ENCODE data around the gene LRRTM2.
"Not testable (repeated sequence)": the region's sequence is repeated elsewhere in the genome, so short reads cannot be mapped to it uniquely, and the experiment has no call there.

LRRTM2 gene

GRCh38 chr5:138874771-138875551 lies at the start of gene LRRTM2:
LRRTM2 (minus strand) TSS chr5:138875335; CDS start chr5:138874911, 424 bp downstream.
- Histone ChIP-seq H3K4me1 (ENCODE audit: control insufficient read depth, insufficient read depth, low read length) (peaks cover 62% of the 10 kb centered on the region), H3K36me3 (ENCODE audit: control insufficient read depth, insufficient read depth, low read length) (no peaks in the 10 kb centered on the region), H3K4me3 (ENCODE audit: low read depth, low read length) (no peak within 1 kb of the TSS), H3K9ac (ENCODE audit: low read length) (no peak within 1 kb of the TSS), H3K9me3 (ENCODE audit: control insufficient read depth, insufficient read depth, low read depth, low read length) (no peaks in the 10 kb centered on the region; the same call in 1 of the 2 replicates), H3K27ac (ENCODE audit: low read depth, low read length) (no peak within 1 kb of the TSS), H3K27me3 (ENCODE audit: control insufficient read depth, insufficient read depth, low read length) (no peaks in the 10 kb centered on the region)

- H3K27me3 ChIP-seq (ENCODE audit: control insufficient read depth, insufficient read depth, low read length) = no peaks in the 10 kb centered on the region
- H3K27ac ChIP-seq (ENCODE audit: low read depth, low read length) = no peak overlapping the region
- H3K9me3 ChIP-seq (ENCODE audit: control insufficient read depth, insufficient read depth, low read depth, low read length) = no peaks in the 10 kb centered on the region
- no peak overlapping the region for H3K9ac ChIP-seq (ENCODE audit: low read length)
- no peak overlapping the region for H3K4me3 ChIP-seq (ENCODE audit: low read depth, low read length)
- H3K36me3 ChIP-seq (ENCODE audit: control insufficient read depth, insufficient read depth, low read length) = peaks cover 67% of the 10 kb centered on the region
- H3K4me1 ChIP-seq (ENCODE audit: control insufficient read depth, insufficient read depth, low read length) = no peaks in the 10 kb centered on the region
Measured at GRCh38 chr5:138922494-138922893, 47.4 kb upstream of the LRRTM2 start.

- not testable (repeated sequence) for H3K4me1 ChIP-seq (ENCODE audit: control insufficient read depth, insufficient read depth, low read length); H3K27me3 ChIP-seq (ENCODE audit: control insufficient read depth, insufficient read depth, low read length); H3K4me3 ChIP-seq (ENCODE audit: low read depth, low read length); H3K9me3 ChIP-seq (ENCODE audit: control insufficient read depth, insufficient read depth, low read depth, low read length); H3K27ac ChIP-seq (ENCODE audit: low read depth, low read length); H3K9ac ChIP-seq (ENCODE audit: low read length)
- peaks cover 61% of the 10 kb centered on the region for H3K36me3 ChIP-seq (ENCODE audit: control insufficient read depth, insufficient read depth, low read length)
Measured at GRCh38 chr5:138921362-138921761, 46.2 kb upstream of the LRRTM2 start.

GRCh38 chr5:138920181-138920580 lies 45.0 kb upstream of the LRRTM2 start:
- Histone ChIP-seq H3K27me3 (ENCODE audit: control insufficient read depth, insufficient read depth, low read length) (no peaks in the 10 kb centered on the region), H3K36me3 (ENCODE audit: control insufficient read depth, insufficient read depth, low read length) (peaks cover 55% of the 10 kb centered on the region), H3K9me3 (ENCODE audit: control insufficient read depth, insufficient read depth, low read depth, low read length) (no peaks in the 10 kb centered on the region), H3K27ac (ENCODE audit: low read depth, low read length) (no peak overlapping the region), H3K9ac (ENCODE audit: low read length) (no peak overlapping the region), H3K4me1 (ENCODE audit: control insufficient read depth, insufficient read depth, low read length) (no peaks in the 10 kb centered on the region), H3K4me3 (ENCODE audit: low read depth, low read length) (no peak overlapping the region)

GRCh38 chr5:138918686-138919085 lies 43.6 kb upstream of the LRRTM2 start:
- no peaks in the 10 kb centered on the region for H3K27me3 ChIP-seq (ENCODE audit: control insufficient read depth, insufficient read depth, low read length)
- no peaks in the 10 kb centered on the region for H3K4me1 ChIP-seq (ENCODE audit: control insufficient read depth, insufficient read depth, low read length)
- H3K27ac ChIP-seq (ENCODE audit: low read depth, low read length) = no peak overlapping the region
- H3K36me3 ChIP-seq (ENCODE audit: control insufficient read depth, insufficient read depth, low read length) = peaks cover 50% of the 10 kb centered on the region
- H3K9ac ChIP-seq (ENCODE audit: low read length) = no peak overlapping the region
- H3K9me3 ChIP-seq (ENCODE audit: control insufficient read depth, insufficient read depth, low read depth, low read length) = no peaks in the 10 kb centered on the region
- no peak overlapping the region for H3K4me3 ChIP-seq (ENCODE audit: low read depth, low read length)

GRCh38 chr5:138914338-138914737 lies 39.2 kb upstream of the LRRTM2 start:
- no peak overlapping the region for H3K4me3 ChIP-seq (ENCODE audit: low read depth, low read length)
- H3K4me1 ChIP-seq (ENCODE audit: control insufficient read depth, insufficient read depth, low read length) = no peaks in the 10 kb centered on the region; the same call in 1 of the 2 replicates
- no peak overlapping the region for H3K9ac ChIP-seq (ENCODE audit: low read length)
- H3K36me3 ChIP-seq (ENCODE audit: control insufficient read depth, insufficient read depth, low read length) = peaks cover 53% of the 10 kb centered on the region
- H3K9me3 ChIP-seq (ENCODE audit: control insufficient read depth, insufficient read depth, low read depth, low read length) = no peaks in the 10 kb centered on the region
- no peaks in the 10 kb centered on the region for H3K27me3 ChIP-seq (ENCODE audit: control insufficient read depth, insufficient read depth, low read length)
- no peak overlapping the region for H3K27ac ChIP-seq (ENCODE audit: low read depth, low read length)

- H3K27me3 ChIP-seq (ENCODE audit: control insufficient read depth, insufficient read depth, low read length) = no peaks in the 10 kb centered on the region
- H3K9ac ChIP-seq (ENCODE audit: low read length) = no peak overlapping the region
- H3K4me3 ChIP-seq (ENCODE audit: low read depth, low read length) = no peak overlapping the region
- no peak overlapping the region for H3K27ac ChIP-seq (ENCODE audit: low read depth, low read length)
- no peaks in the 10 kb centered on the region; the same call in 1 of the 2 replicates for H3K4me1 ChIP-seq (ENCODE audit: control insufficient read depth, insufficient read depth, low read length)
- H3K9me3 ChIP-seq (ENCODE audit: control insufficient read depth, insufficient read depth, low read depth, low read length) = no peaks in the 10 kb centered on the region
- peaks cover 49% of the 10 kb centered on the region for H3K36me3 ChIP-seq (ENCODE audit: control insufficient read depth, insufficient read depth, low read length)
Measured at GRCh38 chr5:138913773-138914172, 38.6 kb upstream of the LRRTM2 start.

GRCh38 chr5:138912093-138912492 lies 37.0 kb upstream of the LRRTM2 start:
- Histone ChIP-seq H3K9ac (ENCODE audit: low read length) (no peak overlapping the region), H3K4me1 (ENCODE audit: control insufficient read depth, insufficient read depth, low read length) (no peaks in the 10 kb centered on the region; the same call in 1 of the 2 replicates), H3K27me3 (ENCODE audit: control insufficient read depth, insufficient read depth, low read length) (no peaks in the 10 kb centered on the region), H3K27ac (ENCODE audit: low read depth, low read length) (no peak overlapping the region), H3K4me3 (ENCODE audit: low read depth, low read length) (no peak overlapping the region), H3K36me3 (ENCODE audit: control insufficient read depth, insufficient read depth, low read length) (peaks cover 41% of the 10 kb centered on the region), H3K9me3 (ENCODE audit: control insufficient read depth, insufficient read depth, low read depth, low read length) (no peaks in the 10 kb centered on the region)

GRCh38 chr5:138911441-138911840 lies 36.3 kb upstream of the LRRTM2 start:
- Histone ChIP-seq H3K4me3 (ENCODE audit: low read depth, low read length) (no peak overlapping the region), H3K4me1 (ENCODE audit: control insufficient read depth, insufficient read depth, low read length) (no peaks in the 10 kb centered on the region; the same call in 1 of the 2 replicates), H3K9me3 (ENCODE audit: control insufficient read depth, insufficient read depth, low read depth, low read length) (no peaks in the 10 kb centered on the region), H3K27me3 (ENCODE audit: control insufficient read depth, insufficient read depth, low read length) (no peaks in the 10 kb centered on the region), H3K36me3 (ENCODE audit: control insufficient read depth, insufficient read depth, low read length) (peaks cover 44% of the 10 kb centered on the region), H3K9ac (ENCODE audit: low read length) (no peak overlapping the region), H3K27ac (ENCODE audit: low read depth, low read length) (no peak overlapping the region)

- Histone ChIP-seq H3K27ac (ENCODE audit: low read depth, low read length) (no peak overlapping the region), H3K9me3 (ENCODE audit: control insufficient read depth, insufficient read depth, low read depth, low read length) (no peaks in the 10 kb centered on the region), H3K4me3 (ENCODE audit: low read depth, low read length) (no peak overlapping the region), H3K9ac (ENCODE audit: low read length) (no peak overlapping the region), H3K4me1 (ENCODE audit: control insufficient read depth, insufficient read depth, low read length) (no peaks in the 10 kb centered on the region; the same call in 1 of the 2 replicates), H3K27me3 (ENCODE audit: control insufficient read depth, insufficient read depth, low read length) (no peaks in the 10 kb centered on the region), H3K36me3 (ENCODE audit: control insufficient read depth, insufficient read depth, low read length) (peaks cover 50% of the 10 kb centered on the region)
Measured at GRCh38 chr5:138910546-138911185, 35.5 kb upstream of the LRRTM2 start.

GRCh38 chr5:138909734-138910133 lies 34.6 kb upstream of the LRRTM2 start:
- H3K36me3 ChIP-seq (ENCODE audit: control insufficient read depth, insufficient read depth, low read length) = peaks cover 52% of the 10 kb centered on the region
- no peaks in the 10 kb centered on the region for H3K27me3 ChIP-seq (ENCODE audit: control insufficient read depth, insufficient read depth, low read length)
- no peak overlapping the region for H3K4me3 ChIP-seq (ENCODE audit: low read depth, low read length)
- H3K4me1 ChIP-seq (ENCODE audit: control insufficient read depth, insufficient read depth, low read length) = no peaks in the 10 kb centered on the region; the same call in 1 of the 2 replicates
- H3K9ac ChIP-seq (ENCODE audit: low read length) = no peak overlapping the region
- H3K9me3 ChIP-seq (ENCODE audit: control insufficient read depth, insufficient read depth, low read depth, low read length) = no peaks in the 10 kb centered on the region
- no peak overlapping the region for H3K27ac ChIP-seq (ENCODE audit: low read depth, low read length)
